Activated naive CD4-positive, alpha-beta T cell treated with anti-CD3 and anti-CD28 coated beads, Interleukin-2, amount 10 ng/mL, durations not matched to agents 7 days and 5 days (primary cell): ENCODE data around the gene GALNT18.

Experiments used
- CTCF ChIA-PET: fragments of 350-600 bp; sonication (Branson Sonifier 250); formaldehyde crosslinking; loops from one replicate; lab custom pipeline; 2021; ENCODE audit warnings: antibody characterized with exemption; lab: Charles Lee
- DNase-seq: peaks from one replicate; pipeline ENCODE4 v3.0.0-alpha.2; 2020
- H3K27ac Mint-ChIP-seq: one replicate; pipeline ENCODE4 v1.8.0; 2021; ENCODE audit warnings: mild to moderate bottlenecking, moderate library complexity, mixed read lengths
- H3K27me3 Mint-ChIP-seq: one replicate; pipeline ENCODE4 v1.8.0; 2021; ENCODE audit warnings: mild to moderate bottlenecking, mixed read lengths
- H3K36me3 Mint-ChIP-seq: one replicate; pipeline ENCODE4 v1.8.0; 2021; ENCODE audit warnings: mixed read lengths
- H3K4me1 Mint-ChIP-seq: one replicate; pipeline ENCODE4 v1.8.0; 2021; ENCODE audit warnings: mixed read lengths
- H3K4me3 Mint-ChIP-seq: one replicate; pipeline ENCODE4 v1.8.0; 2021; ENCODE audit warnings: mild to moderate bottlenecking, moderate library complexity, mixed read lengths
- H3K9me3 Mint-ChIP-seq: one replicate; pipeline ENCODE4 v1.8.0; 2021; ENCODE audit warnings: mixed read lengths

Gene GALNT18

DNA sequence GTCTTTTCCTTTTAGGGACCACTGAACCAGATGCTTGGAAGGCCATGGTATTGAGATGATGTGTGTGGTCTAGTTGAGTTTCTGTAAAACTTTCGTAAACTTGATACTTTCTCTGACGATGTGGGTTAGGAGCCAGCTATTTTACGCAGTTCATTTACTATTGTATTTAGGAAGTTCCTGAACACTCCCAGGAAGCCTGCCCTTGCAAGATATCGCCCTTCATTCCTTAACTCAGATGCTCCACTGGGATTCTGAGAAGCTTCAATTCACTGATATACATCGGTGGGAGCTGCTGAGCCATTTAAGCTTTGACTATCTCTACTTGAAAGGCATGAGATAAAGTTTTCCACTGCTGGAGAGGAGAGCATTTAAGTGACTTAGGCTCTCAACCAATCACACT lies 390.0 kb downstream of the GALNT18 start:
- no peak for DNase-seq
- Mint-ChIP-seq H3K9me3 (no peaks in the 10 kb centered on the region), H3K27ac (no peak overlapping the region), H3K36me3 (no peaks in the 10 kb centered on the region), H3K4me3 (no peak overlapping the region), H3K27me3 (peaks cover 14% of the 10 kb centered on the region), H3K4me1 (no peaks in the 10 kb centered on the region)
- CTCF ChIA-PET = interaction anchor here (0.7 to 1.3 kb wide), 3 partner anchors 204 to 439 kb away, joined by 3 to 4 read pairs (median 4); partner anchors contain the start of gene GALNT18

DNA sequence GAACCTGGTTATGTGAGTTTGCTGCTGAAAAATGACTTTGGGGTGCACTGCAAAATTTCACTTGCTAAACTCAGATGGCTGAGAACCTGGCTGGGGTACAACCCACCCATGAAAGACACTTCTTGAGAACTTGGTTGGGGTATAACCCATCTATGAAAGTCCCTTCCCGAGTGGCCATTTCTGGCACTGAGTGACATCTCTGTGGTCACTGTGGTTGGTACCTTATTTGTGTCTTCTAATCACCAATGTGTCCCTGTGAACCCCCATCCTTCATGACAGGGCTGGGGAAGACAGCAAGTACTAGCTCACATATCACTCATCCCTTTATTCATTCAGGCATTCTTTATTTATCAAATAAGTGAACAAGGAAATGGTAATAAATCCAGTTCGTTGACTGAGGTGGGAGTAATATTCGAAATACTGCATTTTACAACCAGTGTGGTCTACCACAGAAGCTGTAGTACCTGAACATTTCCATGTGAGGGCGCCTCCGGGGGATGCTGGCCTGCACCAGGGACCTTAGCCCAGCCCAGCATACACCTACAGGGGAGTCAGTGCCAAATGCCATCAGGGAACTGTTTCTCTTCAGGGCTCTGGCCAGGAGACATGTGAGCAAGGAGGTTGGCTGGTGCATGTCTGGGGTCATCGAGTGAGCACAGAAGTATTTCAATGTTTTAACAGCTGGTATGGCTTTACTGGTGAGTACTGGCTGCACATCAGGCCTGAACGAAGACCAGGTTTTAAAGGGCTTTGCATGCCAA lies 390.8 kb downstream of the GALNT18 start:
- Mint-ChIP-seq H3K4me3 (no peak overlapping the region), H3K9me3 (no peaks in the 10 kb centered on the region), H3K27ac (no peak overlapping the region), H3K36me3 (no peaks in the 10 kb centered on the region), H3K27me3 (peaks cover 14% of the 10 kb centered on the region), H3K4me1 (no peaks in the 10 kb centered on the region)
- peak; percentile 36 for DNase-seq
- CTCF ChIA-PET = interaction anchor here (0.8 to 1.3 kb wide), 2 partner anchors 17 to 203 kb away, joined by 3 to 4 read pairs; no protein-coding TSS in a partner anchor

GRCh38 chr11:11230087-11230486 lies 391.7 kb downstream of the GALNT18 start:
- Mint-ChIP-seq H3K4me3 (no peak overlapping the region), H3K27me3 (peaks cover 14% of the 10 kb centered on the region), H3K9me3 (no peaks in the 10 kb centered on the region), H3K36me3 (no peaks in the 10 kb centered on the region), H3K27ac (no peak overlapping the region), H3K4me1 (no peaks in the 10 kb centered on the region)
- CTCF ChIA-PET = interaction anchor here (0.8 kb wide), 1 partner anchor 16 kb away, joined by 3 read pairs; no protein-coding TSS in a partner anchor
- DNase-seq = no peak

GRCh38 chr11:11229647-11230046 lies 392.2 kb downstream of the GALNT18 start:
- H3K36me3 Mint-ChIP-seq = no peaks in the 10 kb centered on the region
- H3K4me1 Mint-ChIP-seq = no peaks in the 10 kb centered on the region
- no peak overlapping the region for H3K4me3 Mint-ChIP-seq
- DNase-seq = no peak
- no peak overlapping the region for H3K27ac Mint-ChIP-seq
- CTCF ChIA-PET = no interaction called here
- no peaks in the 10 kb centered on the region for H3K9me3 Mint-ChIP-seq
- peaks cover 16% of the 10 kb centered on the region for H3K27me3 Mint-ChIP-seq

- DNase-seq = no peak
- H3K4me1 Mint-ChIP-seq = no peaks in the 10 kb centered on the region
- H3K36me3 Mint-ChIP-seq = no peaks in the 10 kb centered on the region
- H3K27me3 Mint-ChIP-seq = peaks cover 18% of the 10 kb centered on the region
- no peak overlapping the region for H3K27ac Mint-ChIP-seq
- no peak overlapping the region for H3K4me3 Mint-ChIP-seq
- CTCF ChIA-PET = no interaction called here
- H3K9me3 Mint-ChIP-seq = no peaks in the 10 kb centered on the region
Measured at GRCh38 chr11:11227296-11228085, 394.3 kb downstream of the GALNT18 start.
